ENCODE measurements around the gene TM2D3.

The TM2D3 gene, protein sequence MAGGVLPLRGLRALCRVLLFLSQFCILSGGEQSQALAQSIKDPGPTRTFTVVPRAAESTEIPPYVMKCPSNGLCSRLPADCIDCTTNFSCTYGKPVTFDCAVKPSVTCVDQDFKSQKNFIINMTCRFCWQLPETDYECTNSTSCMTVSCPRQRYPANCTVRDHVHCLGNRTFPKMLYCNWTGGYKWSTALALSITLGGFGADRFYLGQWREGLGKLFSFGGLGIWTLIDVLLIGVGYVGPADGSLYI

DNA sequence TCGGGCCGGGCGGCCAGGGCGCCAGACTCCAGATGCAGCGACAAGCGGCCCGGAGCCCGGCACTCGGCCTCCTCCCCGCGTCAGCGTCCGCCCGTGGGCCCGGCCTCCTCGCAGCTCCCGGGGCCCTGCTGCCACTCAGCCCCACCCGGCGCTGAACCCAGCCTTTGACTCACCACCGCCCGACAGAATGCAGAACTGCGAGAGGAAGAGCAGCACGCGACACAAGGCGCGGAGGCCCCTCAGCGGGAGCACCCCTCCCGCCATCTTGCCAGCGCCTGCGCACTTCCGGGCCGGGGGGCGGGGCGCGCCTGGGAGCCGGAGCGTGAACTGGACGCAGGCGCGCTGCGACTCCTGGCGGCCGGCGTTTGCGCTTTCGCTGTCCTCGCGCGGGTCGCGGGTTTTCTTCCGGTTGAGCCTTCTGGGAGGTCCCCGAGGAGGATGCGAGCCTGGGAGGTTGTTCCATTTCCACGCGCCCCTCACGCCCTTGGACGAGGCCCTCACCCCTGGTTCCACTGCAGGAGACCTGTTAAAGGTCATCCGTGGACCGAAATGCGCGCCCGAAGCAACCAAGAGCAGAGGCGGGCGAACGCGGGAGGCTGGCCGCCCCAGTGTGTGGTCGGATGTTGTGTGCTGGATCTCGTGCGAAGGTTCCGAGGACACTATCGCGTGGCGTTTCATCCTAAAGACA is at the start of gene TM2D3:
Gene TM2D3 (minus strand): TSS at position 284 of the 688 bp plus-strand sequence. CDS start 20 bp downstream, at position 264.
- Histone ChIP-seq H3K27me3 (no peaks in the 10 kb centered on the region), H4K20me1 (peaks cover 0 to 41% (median 18%) of the 10 kb centered on the region in 11 experiments; a peak in 12 of 22 replicates), H3K4me2 (peak within 1 kb of the TSS; percentile 91 to 100 (median 97)), H3K4me1 (peaks cover 41 to 47% (median 46%) of the 10 kb centered on the region in 10 experiments), H3K27ac (peak within 1 kb of the TSS; percentile 92 to 97 (median 95)), H3K9ac (peak within 1 kb of the TSS; percentile 90 to 97 (median 94)), H3K9me3 (replicated peaks in 1 of 11) (no peaks in the 10 kb centered on the region), H3K36me3 (peaks cover 22 to 32% (median 26%) of the 10 kb centered on the region in 11 experiments; a peak in 21 of 22 replicates), H3K4me3 (peak within 1 kb of the TSS; percentile 71 to 84 (median 80))
- TF ChIP-seq Cebpa-rat (IDR thresholded peaks at IDR 0.05) = no peak

DNA sequence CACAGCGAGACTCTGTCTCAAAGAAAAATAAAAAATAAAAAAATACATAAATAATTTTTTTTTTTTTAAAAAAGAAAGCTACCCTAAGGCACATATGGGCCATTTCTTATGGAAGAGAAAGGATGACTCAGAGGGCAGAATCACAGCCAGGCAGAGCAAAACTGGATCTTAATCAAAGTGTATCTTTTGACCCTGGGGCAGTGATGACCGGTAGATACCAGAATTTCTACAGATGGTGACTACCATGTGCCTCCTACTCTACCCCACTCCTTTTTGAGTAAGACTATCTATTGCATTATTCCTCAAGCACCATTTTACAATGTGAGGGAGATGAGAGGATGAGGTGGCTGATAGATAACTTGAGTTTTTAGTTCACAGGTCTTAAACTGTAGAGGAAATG is 46.1 kb upstream of the TM2D3 start:
- no peaks in the 10 kb centered on the region for H4K20me1 ChIP-seq
- peaks cover 3 to 31% (median 19%) of the 10 kb centered on the region in 10 experiments for H3K4me1 ChIP-seq
- H3K4me3 ChIP-seq = no peak overlapping the region
- no peaks in the 10 kb centered on the region for H3K27me3 ChIP-seq
- H3K27ac ChIP-seq = no peak overlapping the region
- no peak for TF ChIP-seq Cebpa-rat (IDR thresholded peaks at IDR 0.05)
- peaks cover 8 to 23% (median 12%) of the 10 kb centered on the region in 11 experiments; a peak in 17 of 22 replicates for H3K9me3 ChIP-seq (replicated peaks in 1 of 11)
- H3K9ac ChIP-seq = no peak overlapping the region
- peaks cover 58 to 95% (median 71%) of the 10 kb centered on the region in 11 experiments for H3K36me3 ChIP-seq
- no peak overlapping the region for H3K4me2 ChIP-seq

DNA sequence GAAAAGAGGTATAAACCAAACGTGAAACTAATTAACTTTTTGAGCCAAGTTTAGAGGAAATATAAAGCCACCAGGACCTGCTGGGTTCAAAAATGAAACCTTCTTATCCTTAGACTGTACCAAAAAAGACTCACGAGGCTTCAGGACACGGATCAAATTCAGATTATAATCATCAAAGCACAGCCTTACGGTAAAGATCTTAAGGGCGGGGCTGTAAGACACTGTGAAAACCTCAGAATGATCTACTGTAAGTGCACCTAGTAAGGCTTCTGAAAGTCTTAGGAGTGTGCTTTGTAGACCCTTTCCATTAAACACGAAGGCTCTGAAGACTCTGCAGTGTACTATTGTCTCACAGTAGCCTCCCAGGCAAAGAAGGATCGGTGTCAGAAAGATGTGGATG is 45.3 kb upstream of the TM2D3 start:
- Histone ChIP-seq H3K27me3 (no peaks in the 10 kb centered on the region), H3K9me3 (replicated peaks in 1 of 11) (peaks cover 8 to 31% (median 12%) of the 10 kb centered on the region in 11 experiments; a peak in 17 of 22 replicates), H3K9ac (no peak overlapping the region), H4K20me1 (no peaks in the 10 kb centered on the region), H3K36me3 (peaks cover 61 to 92% (median 79%) of the 10 kb centered on the region in 11 experiments), H3K4me2 (no peak overlapping the region), H3K27ac (no peak overlapping the region), H3K4me3 (no peak overlapping the region), H3K4me1 (peaks cover 10 to 37% (median 27%) of the 10 kb centered on the region in 10 experiments)
- TF ChIP-seq Cebpa-rat (IDR thresholded peaks at IDR 0.05) = no peak

DNA sequence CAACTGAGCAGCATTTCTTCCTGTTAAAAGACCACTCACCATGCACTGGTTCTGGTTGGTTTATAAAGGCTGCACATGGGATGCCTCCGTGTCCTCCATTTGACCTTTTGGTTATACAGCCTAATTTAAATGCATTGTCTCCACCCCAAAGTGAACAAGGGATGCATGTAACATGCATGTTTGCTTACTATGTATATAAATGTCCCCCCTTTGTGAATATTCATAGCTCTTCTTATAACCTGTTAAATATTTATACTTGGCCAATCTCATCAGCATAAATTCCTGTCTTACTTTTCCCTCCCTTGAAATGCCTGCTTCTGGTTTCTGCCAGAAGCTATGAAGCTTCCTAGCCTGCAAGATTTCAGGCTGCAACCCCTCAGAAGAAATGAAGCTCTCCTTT is 44.6 kb upstream of the TM2D3 start:
- Histone ChIP-seq H3K4me3 (no peak overlapping the region), H4K20me1 (no peaks in the 10 kb centered on the region), H3K9me3 (replicated peaks in 1 of 11) (peaks cover 8 to 32% (median 12%) of the 10 kb centered on the region in 11 experiments; a peak in 17 of 22 replicates), H3K27me3 (no peaks in the 10 kb centered on the region), H3K9ac (no peak overlapping the region), H3K36me3 (peaks cover 61 to 96% (median 78%) of the 10 kb centered on the region in 11 experiments), H3K4me2 (no peak overlapping the region), H3K27ac (no peak overlapping the region), H3K4me1 (peaks cover 10 to 32% (median 21%) of the 10 kb centered on the region in 10 experiments)
- TF ChIP-seq Cebpa-rat (IDR thresholded peaks at IDR 0.05) = no peak

DNA sequence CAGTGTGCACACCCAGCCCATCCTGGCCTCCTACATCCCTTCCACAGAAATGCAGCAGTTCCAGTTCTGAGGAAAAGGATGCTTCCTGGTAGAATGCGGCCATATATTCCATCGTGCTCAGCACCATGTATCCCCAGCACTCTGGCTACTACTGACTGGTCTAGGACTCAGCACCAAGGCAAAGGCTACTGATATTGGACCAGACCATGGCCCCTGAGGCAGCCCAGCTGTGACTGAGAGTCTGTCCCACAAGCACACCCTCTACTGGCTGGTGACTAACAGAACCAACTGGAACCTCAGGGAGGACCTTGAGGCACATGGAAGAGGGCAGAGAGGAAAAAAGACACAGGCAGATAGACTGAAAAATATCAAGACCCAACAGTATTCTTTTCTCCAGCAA is 42.1 kb upstream of the TM2D3 start:
- H3K4me2 ChIP-seq = no peak overlapping the region
- H3K36me3 ChIP-seq = peaks cover 45 to 78% (median 67%) of the 10 kb centered on the region in 11 experiments
- no peak overlapping the region for H3K9ac ChIP-seq
- H3K4me3 ChIP-seq = no peak overlapping the region
- no peak for TF ChIP-seq Cebpa-rat (IDR thresholded peaks at IDR 0.05)
- no peaks in the 10 kb centered on the region for H3K27me3 ChIP-seq
- no peaks in the 10 kb centered on the region for H4K20me1 ChIP-seq
- H3K9me3 ChIP-seq (replicated peaks in 1 of 11) = peaks cover 8 to 32% (median 12%) of the 10 kb centered on the region in 11 experiments; a peak in 17 of 22 replicates
- peaks cover 10 to 21% (median 13%) of the 10 kb centered on the region in 10 experiments; a peak in 16 of 20 replicates for H3K4me1 ChIP-seq
- no peak overlapping the region for H3K27ac ChIP-seq

DNA sequence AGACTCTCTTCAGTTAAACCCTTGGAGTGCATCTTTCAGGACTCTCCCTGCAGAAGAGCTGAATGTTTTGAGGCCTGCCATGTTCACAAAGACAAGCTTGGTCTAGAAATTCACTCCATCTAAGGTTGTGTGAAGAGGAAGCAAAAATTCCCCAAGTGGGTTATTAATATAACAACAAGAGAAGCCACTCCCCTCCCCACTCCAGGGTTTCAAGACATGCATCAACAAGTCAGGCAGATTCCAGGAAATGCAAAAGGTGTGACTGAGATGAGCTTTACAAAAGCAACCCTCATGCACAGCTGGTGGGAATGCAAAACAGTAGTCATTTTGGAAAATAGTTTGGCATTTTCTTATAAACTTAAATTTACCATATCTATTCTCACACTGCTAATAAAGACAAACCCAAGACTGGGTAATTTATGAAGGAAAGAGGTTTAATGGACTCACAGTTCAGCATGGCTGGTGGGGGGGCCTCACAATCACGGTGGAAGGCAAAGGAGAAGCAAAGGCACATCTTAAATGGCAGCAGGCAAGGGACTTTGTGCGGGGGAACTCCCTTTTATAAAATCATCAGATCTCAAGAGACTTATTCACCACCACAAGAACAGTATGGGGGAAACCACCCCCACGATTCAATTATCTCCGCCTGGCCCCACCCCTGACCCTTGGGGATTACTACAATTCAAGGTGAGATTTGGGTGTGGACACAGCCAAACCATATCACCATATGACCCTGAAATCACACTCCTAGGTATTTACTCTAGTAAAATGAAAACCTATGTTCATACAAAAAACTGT is 40.8 kb upstream of the TM2D3 start:
- Histone ChIP-seq H3K4me3 (no peak overlapping the region), H3K27me3 (no peaks in the 10 kb centered on the region), H3K4me2 (peak overlapping the region; percentile 16 to 59 (median 46); a peak in 20 of 22 replicates), H4K20me1 (no peaks in the 10 kb centered on the region), H3K36me3 (peaks cover 33 to 65% (median 54%) of the 10 kb centered on the region in 11 experiments), H3K4me1 (peaks cover 10 to 21% (median 13%) of the 10 kb centered on the region in 10 experiments; a peak in 16 of 20 replicates), H3K9ac (no peak overlapping the region), H3K9me3 (replicated peaks in 1 of 11) (peaks cover 8 to 32% (median 12%) of the 10 kb centered on the region in 11 experiments; a peak in 17 of 22 replicates), H3K27ac (no peak overlapping the region)
- no peak for TF ChIP-seq Cebpa-rat (IDR thresholded peaks at IDR 0.05)

DNA sequence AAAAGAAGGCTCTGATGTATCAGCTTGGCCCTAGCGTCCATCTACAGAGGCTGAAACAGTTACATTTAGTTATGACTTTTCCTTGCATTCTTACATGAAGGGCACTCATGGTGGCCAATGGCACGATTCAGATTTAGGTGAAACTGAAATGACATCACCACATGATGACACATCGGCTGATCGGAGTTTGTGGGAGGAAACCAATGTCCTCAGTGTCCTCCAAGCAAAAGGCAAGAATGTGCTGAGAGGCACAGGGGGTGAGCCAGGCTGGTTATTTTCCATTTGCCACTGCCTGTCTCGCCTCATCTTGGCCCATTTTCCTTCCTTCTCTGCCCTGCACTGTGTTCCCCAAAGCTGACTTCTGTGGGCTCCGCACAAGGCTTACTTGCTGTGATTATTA is 37.7 kb upstream of the TM2D3 start:
- H3K9ac ChIP-seq = no peak overlapping the region
- TF ChIP-seq Cebpa-rat (IDR thresholded peaks at IDR 0.05) = no peak
- no peaks in the 10 kb centered on the region for H3K27me3 ChIP-seq
- peaks cover 10 to 48% (median 34%) of the 10 kb centered on the region in 11 experiments; a peak in 19 of 22 replicates for H3K36me3 ChIP-seq
- no peak overlapping the region for H3K4me2 ChIP-seq
- H4K20me1 ChIP-seq = no peaks in the 10 kb centered on the region
- peaks cover 7 to 12% (median 11%) of the 10 kb centered on the region in 10 experiments; a peak in 16 of 20 replicates for H3K4me1 ChIP-seq
- H3K27ac ChIP-seq = no peak overlapping the region
- H3K4me3 ChIP-seq = no peak overlapping the region
- H3K9me3 ChIP-seq (replicated peaks in 1 of 11) = peaks cover 0 to 19% (median 7%) of the 10 kb centered on the region in 11 experiments; a peak in 9 of 22 replicates

DNA sequence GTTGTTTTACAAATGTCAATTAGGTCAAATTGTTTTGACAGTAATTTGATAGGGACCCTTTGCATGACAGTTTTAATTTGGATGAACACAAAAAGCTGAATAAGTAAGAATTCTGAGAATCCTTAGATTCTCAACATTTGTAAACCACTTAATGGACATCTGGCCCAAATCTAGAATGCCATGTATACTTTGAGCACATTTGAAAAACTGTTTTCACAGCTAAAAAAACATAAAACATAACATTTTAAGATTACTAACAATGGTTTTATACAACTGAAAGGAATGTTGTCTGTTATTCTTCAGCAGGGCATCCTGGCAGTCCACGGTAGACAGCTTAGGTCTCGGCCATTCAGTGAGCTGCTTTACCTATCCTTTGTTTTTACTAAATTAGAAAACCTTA is 34.5 kb upstream of the TM2D3 start:
- H3K4me2 ChIP-seq = no peak overlapping the region
- no peaks in the 10 kb centered on the region for H3K9me3 ChIP-seq (replicated peaks in 1 of 11)
- H3K4me1 ChIP-seq = no peaks in the 10 kb centered on the region
- H3K9ac ChIP-seq = no peak overlapping the region
- H4K20me1 ChIP-seq = no peaks in the 10 kb centered on the region
- H3K27ac ChIP-seq = no peak overlapping the region
- no peaks in the 10 kb centered on the region for H3K27me3 ChIP-seq
- H3K4me3 ChIP-seq = no peak overlapping the region
- no peak for TF ChIP-seq Cebpa-rat (IDR thresholded peaks at IDR 0.05)
- peaks cover 5 to 38% (median 22%) of the 10 kb centered on the region in 11 experiments; a peak in 15 of 22 replicates for H3K36me3 ChIP-seq

All from BLaER1 treated with 17β-estradiol and CSF1 and Interleukin-3, amounts not matched to agents 10 nM and 100 nM (cell line).